GM12874 (cell line): ENCODE measurements around the gene METTL26.

Experiments used
- CTCF ChIP-seq: IDR thresholded peaks from 2 replicates; pipeline ENCODE4 v1.5.1; 2011; ENCODE audit warnings: low read depth, mild to moderate bottlenecking, control low read depth, low read length, moderate library complexity; ENCODE audit not compliant: insufficient read depth

Gene METTL26

GRCh38 chr16:610513-611381, 25.4 kb downstream of the METTL26 start:
- TF ChIP-seq CTCF = peak; percentile 70

GRCh38 chr16:609984-610383, 26.1 kb downstream of the METTL26 start:
- no peak for TF ChIP-seq CTCF

GRCh38 chr16:609316-609715, 26.8 kb downstream of the METTL26 start:
- no peak for TF ChIP-seq CTCF

GRCh38 chr16:608019-608418, 28.1 kb downstream of the METTL26 start:
- TF ChIP-seq CTCF = no peak

- no peak for TF ChIP-seq CTCF
Observed at GRCh38 chr16:606656-607307, 29.3 kb downstream of the METTL26 start.

GRCh38 chr16:603933-604332, 32.2 kb downstream of the METTL26 start:
- TF ChIP-seq CTCF = no peak

GRCh38 chr16:600781-601180, 35.3 kb downstream of the METTL26 start:
- peak; percentile 32; the same call in 1 of the 2 replicates for TF ChIP-seq CTCF
